GM10248 (cell line): ENCODE data around the gene CCDC192.
A peak's percentile ranks its signal among the peaks of the same experiment; 100 is the strongest.

ENCODE experiments used
- CTCF ChIA-PET: fragments of 300-600 bp; sonication (Branson Sonifier 250); formaldehyde crosslinking; extraction: SDS; loops from one replicate; lab custom pipeline; 2021; ENCODE audit warnings: antibody characterized with exemption; lab: Yijun Ruan, JAX
- POLR2A ChIA-PET: fragments of 350-650 bp; sonication (Branson Sonifier 250); formaldehyde crosslinking; extraction: SDS; loops from one replicate; lab custom pipeline; 2020; ENCODE audit warnings: antibody characterized with exemption; lab: Yijun Ruan, JAX
- DNase-seq: peaks from one replicate; pipeline ENCODE4 v3.0.0; 2012; ENCODE audit errors: extremely low spot score
- CTCF ChIP-seq: IDR thresholded peaks from 2 replicates; pipeline ENCODE4 v1.5.1; 2012; ENCODE audit warnings: mild to moderate bottlenecking, low read depth; ENCODE audit errors: extremely low read depth, missing control alignments, control extremely low read depth

The CCDC192 gene

DNA sequence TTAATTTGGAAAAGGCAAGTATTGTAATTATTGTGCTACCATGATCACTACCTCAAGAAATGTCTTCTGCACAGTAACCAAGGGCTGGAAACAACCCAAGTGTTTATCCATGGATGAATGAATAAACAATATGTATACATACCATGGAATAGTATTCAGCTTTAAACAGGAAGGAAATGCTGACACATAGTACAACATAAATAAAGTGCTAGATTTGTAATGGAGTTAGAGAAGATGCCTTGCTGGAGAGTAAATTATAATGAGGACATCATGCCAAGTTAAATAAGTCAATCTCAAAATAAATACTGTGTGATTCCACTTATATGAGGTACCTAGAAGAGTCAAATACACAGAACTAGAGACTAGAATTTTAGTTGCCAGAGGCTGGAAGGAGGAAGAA is 160.0 kb downstream of the CCDC192 start:
- no peak for TF ChIP-seq CTCF
- CTCF ChIA-PET: interaction anchor here (1.0 to 1.7 kb wide), 4 partner anchors 13 to 339 kb away, joined by 3 read pairs; no protein-coding TSS in a partner anchor
- POLR2A ChIA-PET: no interaction called here
- no peak for DNase-seq

DNA sequence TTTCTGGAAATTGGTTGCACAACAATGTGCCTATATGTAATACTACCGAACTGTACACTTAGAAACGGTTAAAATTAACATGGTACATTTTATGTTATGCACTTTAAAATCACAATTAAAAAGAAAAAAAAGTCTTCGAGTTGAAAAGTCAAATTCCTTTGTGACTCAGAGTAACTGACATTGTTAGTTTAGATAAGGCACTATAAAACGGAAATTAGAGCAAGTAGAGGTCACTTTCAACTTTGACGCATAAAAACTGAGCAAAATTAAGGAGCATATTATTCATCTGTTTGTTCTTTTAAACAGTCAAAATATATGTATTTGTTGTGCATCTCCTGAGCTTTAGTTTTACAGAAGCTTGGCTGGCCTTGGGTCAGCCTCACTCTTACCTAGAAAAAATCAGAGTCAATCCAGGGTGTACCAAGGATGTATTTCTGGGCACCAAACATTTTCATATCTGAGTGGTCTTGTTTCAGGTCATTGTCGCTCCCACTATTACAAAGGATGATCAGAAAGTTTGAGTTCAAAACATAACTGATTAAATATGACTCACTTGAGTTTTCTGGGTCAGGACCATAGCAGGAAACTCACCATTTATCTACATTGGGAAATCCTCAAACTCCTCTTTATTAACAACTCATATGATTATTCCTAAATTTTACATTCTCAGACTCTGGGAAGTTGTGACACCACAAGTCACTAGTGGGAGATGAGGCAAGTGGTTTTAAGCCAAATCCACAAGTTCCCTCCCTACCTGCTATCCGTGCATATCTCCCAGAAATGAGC is 160.6 kb downstream of the CCDC192 start:
- ChIA-PET POLR2A (no interaction called here), CTCF (interaction anchor here (1.7 kb wide), 1 partner anchor 300 kb away, joined by 3 read pairs; no protein-coding TSS in a partner anchor)

DNA sequence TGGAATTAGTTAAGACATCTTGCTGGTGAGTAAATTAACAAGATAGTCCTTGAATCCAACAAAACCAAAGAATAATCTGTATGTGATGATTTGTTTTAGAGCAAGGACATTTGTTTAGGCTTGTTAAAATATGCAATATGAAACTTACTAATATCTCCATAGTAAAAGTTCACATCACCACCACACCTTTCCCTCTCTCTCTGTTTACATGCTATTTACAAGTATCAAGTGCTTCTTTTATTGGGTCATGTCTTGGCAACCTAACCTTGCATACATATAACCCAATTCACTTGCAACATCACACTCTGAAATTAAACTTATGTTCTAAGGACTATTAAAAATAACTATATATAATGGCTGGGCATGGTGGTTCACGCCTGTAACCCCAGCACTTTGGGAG is 161.3 kb downstream of the CCDC192 start:
- no peak for DNase-seq
- ChIA-PET POLR2A (no interaction called here), CTCF (interaction anchor here (0.8 to 3.5 kb wide), 2 partner anchors 14 to 34 kb away, joined by 3 to 20 read pairs; no protein-coding TSS in a partner anchor)
- no peak for TF ChIP-seq CTCF

More for the DNA sequence above, 160.6 kb downstream of the CCDC192 start:
- no peak for TF ChIP-seq CTCF
- no peak for DNase-seq

- peak; percentile 10 for DNase-seq
- TF ChIP-seq CTCF: no peak
- ChIA-PET CTCF (interaction anchor here (0.8 to 3.5 kb wide), 9 partner anchors 8 to 336 kb away, joined by 3 to 22 read pairs (median 3); no protein-coding TSS in a partner anchor), POLR2A (no interaction called here)
Measured at GRCh38 chr5:127865273-127865672, 162.1 kb downstream of the CCDC192 start.

- no peak for TF ChIP-seq CTCF
- ChIA-PET CTCF (interaction anchor here (0.8 to 3.5 kb wide), 8 partner anchors 8 to 311 kb away, joined by 3 to 22 read pairs (median 4); no protein-coding TSS in a partner anchor), POLR2A (no interaction called here)
- DNase-seq: no peak
Measured at GRCh38 chr5:127867022-127867783, 164.0 kb downstream of the CCDC192 start.

DNA sequence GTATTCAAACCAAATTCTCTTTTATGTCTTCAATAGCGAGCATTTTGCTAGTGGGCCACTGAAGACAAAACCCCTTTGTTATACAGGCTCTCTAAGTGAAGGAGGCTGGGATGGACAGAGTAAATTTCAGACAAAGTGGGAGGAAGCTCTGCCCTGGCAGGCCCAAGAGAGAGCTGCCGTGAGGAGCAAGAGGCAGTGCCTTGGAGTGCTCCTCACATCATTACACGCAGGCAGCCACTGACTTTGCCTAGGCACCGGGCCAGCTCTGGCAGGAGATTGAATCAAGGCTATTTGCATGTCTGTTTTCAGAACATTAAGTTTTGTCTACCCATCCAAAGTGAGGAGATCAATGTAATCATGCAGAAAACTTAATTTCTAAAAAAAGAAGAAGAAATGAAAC is 167.7 kb downstream of the CCDC192 start:
- ChIA-PET POLR2A (no interaction called here), CTCF (interaction anchor here (1.6 to 4.9 kb wide), 2 partner anchors 12 to 274 kb away, joined by 3 to 21 read pairs; no protein-coding TSS in a partner anchor)
- TF ChIP-seq CTCF: no peak
- DNase-seq: no peak
